Lung microvascular endothelial cell (primary cell): ENCODE measurements around the gene PAX5. TPM values are rescaled to one million over a fixed set of nuclear protein-coding genes. Genes with fewer than 3 reads are reported as not detected.

Source experiments
- DNase-seq, 2 donors: peaks; one replicate each; pipeline versions ENCODE4 v3.0.0 to v3.0.0-alpha.2; 2010; ENCODE audit warnings: low read depth in 2 of 2
- total RNA-seq: library from RNA; depleted of rRNA; stranded (reverse); fragments of >200 nt; gene quantifications from 2 replicates; pipeline ENCODE4 v1.2.1, GENCODE V29; 2014

The PAX5 gene
- total RNA-seq, 1 donor from 2014 or later: not detected

- no peak for DNase-seq
These were observed 218.3 kb downstream of the PAX5 start for GRCh38 chr9:36815566-36816348.

DNA sequence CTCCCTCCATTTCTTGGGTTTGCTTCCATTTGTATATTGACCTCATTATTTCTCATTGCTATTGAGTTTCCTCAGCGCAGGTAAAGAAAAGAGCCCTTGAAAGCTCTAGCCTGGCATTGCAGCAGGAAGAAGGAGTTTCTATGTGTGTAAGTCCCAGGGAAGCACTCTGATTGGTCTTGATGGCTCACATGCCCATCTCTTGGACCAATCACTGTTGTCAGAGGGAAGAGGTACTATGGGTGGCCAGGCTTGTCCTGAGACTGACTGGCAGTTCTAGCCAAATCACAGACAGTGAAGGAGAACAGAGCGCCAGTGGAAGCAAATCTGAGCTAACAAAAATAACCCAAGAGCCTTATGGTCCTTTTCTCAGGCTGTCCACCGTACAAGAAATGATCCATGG, 219.0 kb downstream of the PAX5 start:
- no peak for DNase-seq

DNA sequence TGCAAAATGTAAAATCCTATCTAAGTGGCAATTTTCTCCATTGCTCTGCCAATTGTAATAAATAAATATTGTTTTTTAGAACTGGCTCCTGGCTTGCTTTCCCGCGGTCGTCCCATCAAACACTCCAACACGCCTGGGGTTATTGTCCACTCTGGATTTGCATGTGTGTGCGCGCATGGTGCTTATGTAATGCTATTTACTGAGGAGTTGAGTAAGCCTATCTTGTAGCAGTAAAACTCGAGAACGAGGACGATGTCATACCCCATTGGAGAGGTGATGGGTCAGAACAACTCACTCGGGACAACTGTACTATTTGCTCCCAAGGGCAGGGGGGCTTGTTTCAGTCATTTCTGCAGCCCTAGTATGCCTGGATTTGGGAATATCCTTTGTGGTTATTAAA, 220.9 kb downstream of the PAX5 start:
- DNase-seq: no peak

- DNase-seq: no peak
These were observed 221.5 kb downstream of the PAX5 start for GRCh38 chr9:36812556-36812955.

DNA sequence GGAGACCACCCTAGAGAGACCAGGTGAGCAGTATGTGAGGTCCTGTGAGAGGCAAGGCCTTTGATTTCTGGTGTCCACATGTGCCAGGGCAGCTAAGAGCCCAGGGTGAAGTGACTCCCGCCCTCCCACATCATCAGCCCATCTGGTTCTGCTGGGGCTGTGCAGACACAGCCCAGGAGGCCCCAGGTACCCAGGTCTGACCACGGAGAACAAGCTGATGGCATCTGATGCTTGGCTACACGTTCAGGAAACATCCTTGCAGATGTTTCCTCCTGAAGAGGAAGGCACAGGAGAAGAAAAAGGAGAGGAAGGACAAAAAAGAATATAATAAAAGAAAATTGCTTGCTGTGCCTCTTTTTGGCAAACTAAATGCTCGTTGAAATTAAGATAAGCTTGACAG, 225.8 kb downstream of the PAX5 start:
- DNase-seq: no peak

GRCh38 chr9:36803961-36804360, 230.1 kb downstream of the PAX5 start:
- DNase-seq: peak; percentile 8 to 10

DNA sequence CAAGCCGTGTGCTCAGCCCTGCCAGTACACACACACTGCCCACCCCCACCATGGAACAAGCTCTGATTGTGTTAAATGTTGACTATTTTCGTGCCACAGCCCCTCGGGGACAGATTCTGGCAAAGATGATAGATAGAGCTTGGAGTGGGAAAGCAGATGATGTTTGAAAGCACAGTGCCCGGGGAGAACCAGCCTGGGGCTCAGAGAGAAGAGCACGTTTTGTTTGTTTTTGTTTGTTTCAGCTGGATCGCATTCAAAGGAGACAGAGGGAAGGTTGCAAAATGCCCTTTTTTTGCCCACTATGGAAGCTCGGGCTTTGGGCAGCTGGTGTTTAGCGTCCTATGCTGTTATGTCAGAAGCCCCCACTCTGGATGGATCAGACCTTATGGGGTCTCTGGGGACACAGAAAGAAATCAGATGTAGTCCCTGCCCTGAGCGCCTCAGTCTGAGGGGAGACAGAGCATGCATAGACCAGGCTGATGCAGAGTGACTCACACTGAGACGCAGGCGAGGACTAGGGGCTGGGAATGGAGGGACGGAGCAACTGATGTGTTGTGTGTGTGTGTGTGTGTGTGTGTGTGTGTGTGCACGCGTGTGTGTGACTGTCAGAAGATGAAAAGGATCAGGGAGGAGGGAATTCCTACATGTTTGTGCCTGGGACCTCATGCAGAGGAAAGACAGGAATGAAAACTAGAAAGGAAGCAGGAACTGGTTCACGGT, 231.7 kb downstream of the PAX5 start:
- no peak for DNase-seq

DNA sequence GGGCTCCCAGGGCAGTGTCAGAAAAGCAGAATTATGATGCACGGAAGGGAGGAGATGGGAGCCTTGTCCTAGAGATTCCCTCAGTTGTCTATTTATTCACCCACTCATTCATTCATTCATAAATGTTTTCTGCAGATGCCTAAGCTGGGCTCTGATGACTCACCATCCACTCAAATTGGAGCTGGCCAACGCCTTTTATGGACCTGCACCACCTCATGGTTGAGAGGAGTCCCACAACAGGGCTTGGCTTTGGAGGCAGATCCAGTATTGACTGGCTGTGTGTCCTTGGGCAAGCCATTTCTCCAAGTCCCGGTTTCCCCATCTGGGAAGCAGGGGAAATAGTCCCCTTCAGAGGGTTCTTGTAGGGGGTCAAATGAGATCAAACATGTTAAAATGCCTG, 233.6 kb downstream of the PAX5 start:
- DNase-seq: no peak

GRCh38 chr9:36798350-36799065, 235.6 kb downstream of the PAX5 start:
- no peak for DNase-seq

GRCh38 chr9:36797471-36798220, 236.4 kb downstream of the PAX5 start:
- no peak for DNase-seq

DNA sequence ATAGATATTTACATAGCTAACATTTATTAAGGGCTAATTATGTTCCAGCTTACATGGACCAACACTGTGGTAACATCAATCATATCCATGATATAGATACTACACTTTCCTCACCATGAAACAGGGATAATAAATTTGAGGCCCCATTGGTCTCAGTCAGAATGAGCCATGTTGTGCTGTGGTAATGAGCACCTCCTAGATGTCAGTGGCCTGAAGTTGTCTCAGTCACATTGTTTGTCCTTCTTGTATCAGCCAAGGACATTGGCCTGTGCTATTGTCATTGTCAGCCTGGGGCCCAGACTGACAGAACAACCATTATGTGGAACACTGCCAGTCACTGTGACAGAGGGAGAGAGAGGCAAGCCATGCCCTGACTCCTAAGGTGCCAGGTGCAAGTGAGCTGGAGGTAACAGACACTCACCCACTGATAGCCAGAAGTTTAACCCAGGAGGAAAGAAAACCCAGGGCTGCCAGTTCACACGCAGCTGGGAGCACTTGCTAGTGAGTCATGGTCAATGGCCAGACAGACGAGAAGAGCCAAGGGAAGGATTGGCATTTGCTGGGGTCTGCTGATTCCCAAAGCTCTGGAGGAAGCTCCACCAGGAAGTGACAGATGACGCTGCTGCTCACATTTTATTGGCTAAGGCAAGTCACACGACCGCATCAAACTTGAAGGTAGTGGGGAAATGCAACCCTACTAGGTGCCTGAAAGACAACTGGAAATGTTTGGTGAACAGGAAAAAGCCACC, 237.2 kb downstream of the PAX5 start:
- no peak for DNase-seq

GRCh38 chr9:36794461-36794860, 239.6 kb downstream of the PAX5 start:
- DNase-seq: no peak

- no peak for DNase-seq
These were observed 240.8 kb downstream of the PAX5 start for GRCh38 chr9:36793277-36793676.

DNA sequence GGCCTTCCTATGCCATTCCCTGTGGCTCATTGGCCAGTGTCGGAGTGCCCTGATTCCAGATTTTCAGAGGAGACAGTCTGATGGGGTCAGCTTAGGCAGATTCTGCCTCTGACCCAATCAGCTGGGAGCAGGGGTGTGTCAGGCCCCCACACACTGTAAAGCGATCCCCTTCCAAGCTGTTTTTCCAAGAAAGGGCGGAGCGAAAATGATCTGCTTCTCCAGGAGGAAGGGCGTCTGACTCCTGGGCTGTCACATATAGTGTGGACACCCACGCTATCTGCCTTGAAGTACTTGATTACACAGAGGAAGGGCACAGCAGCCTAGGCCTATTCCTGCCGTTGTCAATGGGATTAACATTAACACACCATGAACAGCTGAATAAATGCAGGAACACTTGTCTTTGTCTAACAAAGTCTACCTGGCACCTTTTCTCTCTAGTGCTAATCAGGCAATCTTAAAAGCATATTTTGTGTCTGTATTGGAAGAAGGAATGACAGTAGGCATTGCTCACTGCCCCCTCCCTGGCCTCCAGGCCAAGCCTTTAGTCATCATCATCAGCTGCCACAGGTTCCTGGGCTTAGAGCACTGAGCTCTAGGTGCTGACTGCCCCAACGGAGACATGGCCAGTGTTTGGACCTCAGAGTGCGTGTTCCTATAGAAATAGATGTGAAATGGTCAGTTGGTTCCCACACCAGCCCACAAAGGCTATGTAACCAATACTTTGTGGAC, 242.7 kb downstream of the PAX5 start:
- DNase-seq: no peak

DNA sequence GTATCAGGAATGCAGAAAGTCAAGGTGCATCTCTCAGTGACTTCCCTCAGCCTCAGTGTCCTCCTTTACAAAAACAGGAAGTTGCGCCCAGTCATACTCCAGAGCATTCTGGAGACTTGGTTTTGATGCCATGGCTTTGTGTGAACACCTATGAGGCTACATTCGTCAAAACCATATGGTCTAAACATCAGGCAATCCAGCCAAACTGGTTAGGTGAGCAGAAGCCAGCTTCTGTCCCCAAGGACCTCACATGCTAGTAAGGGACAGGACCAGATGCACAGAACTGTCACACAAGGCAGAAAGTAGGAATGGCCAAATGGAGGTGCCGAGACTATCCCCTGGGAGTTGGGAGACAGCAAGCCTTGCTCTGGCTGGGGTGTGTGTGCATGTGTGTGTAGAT, 244.2 kb downstream of the PAX5 start:
- DNase-seq: no peak

GRCh38 chr9:36788534-36788933, 245.5 kb downstream of the PAX5 start:
- peak in 1 of 2 donors; percentile 7 for DNase-seq

DNA sequence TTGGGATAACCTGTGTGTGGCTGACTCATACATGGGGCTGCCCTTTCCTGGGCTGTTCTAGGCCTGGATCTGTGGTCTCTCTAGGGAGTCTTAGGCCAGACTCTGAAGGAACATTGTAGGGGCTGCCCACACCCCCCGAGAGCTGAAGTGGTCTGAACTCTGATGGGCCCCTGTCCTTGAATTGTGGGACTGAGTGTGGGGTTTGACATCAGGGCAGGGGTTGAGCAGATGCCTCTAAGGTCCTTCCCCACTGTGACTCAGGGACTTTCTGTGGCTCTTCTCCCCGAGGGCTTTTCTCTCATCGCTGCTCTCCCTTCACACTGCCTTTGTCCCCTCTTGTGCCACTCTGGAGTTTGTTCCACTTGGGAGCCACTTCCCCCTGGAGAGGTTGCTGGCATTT, 246.4 kb downstream of the PAX5 start:
- no peak for DNase-seq
